H1 (cell line): ENCODE results near the gene PIK3R4. TPM values are rescaled to one million over a fixed set of nuclear protein-coding genes. Genes with fewer than 3 reads are reported as not detected.

Experiments
- EZH2 ChIP-seq: fragments of 200-600 bp; sonication (generic); IDR thresholded peaks from 2 replicates; pipeline ENCODE4 v1.7.1; 2012; ENCODE audit warnings: low read depth, mild to moderate bottlenecking, moderate library complexity, low read length, inconsistent platforms; ENCODE audit not compliant: severe bottlenecking
- HDAC2 ChIP-seq, 2 experiments: fragments of 300-600 bp in 1 of 2; sonication (generic) in 1 of 2; IDR thresholded peaks; 2 replicates each; pipeline ENCODE4 v1.6.1; 2011 to 2012; ENCODE audit warnings: low read depth in 2 of 2, low read length in 2 of 2, mild to moderate bottlenecking in 2 of 2, moderate library complexity in 2 of 2, borderline replicate concordance in 1 of 2, inconsistent platforms in 1 of 2
- KDM5A ChIP-seq: fragments of 200-600 bp; IDR thresholded peaks from 2 replicates; pipeline ENCODE4 v1.7.1; 2012; ENCODE audit warnings: mild to moderate bottlenecking, low read length, inconsistent platforms, mixed read lengths
- MAFK ChIP-seq: IDR thresholded peaks from 2 replicates; pipeline ENCODE4 v1.6.1; 2012; ENCODE audit warnings: low read depth, mild to moderate bottlenecking, improper control_type of control experiment, low read length
- ZNF274 ChIP-seq: IDR thresholded peaks from 2 replicates; pipeline ENCODE4 v1.7.0; 2012; ENCODE audit warnings: low read length, borderline replicate concordance; ENCODE audit errors: extremely low read depth
- polyA plus RNA-seq, 7 experiments: library from polyadenylated mRNA; depleted of rRNA in 3 of 7; stranded (reverse) in 5 of 7; unstranded in 2 of 7; fragments of >200 nt in 5 of 7; fragments of 200-250 nt in 2 of 7; gene quantifications; 1 replicate in 5 of 7; 2 replicates in 1 of 7; 4 replicates in 1 of 7; pipeline versions ENCODE4 v1.2.1 to v1.2.3, GENCODE V29; 2011 to 2013; ENCODE audit warnings: missing spikeins in 2 of 7, mixed read lengths in 2 of 7
- total RNA-seq: library from RNA; stranded (reverse); fragmentation: NEBNext Ultra II Directional; extraction: Animal tissue kit (Norgen Biotek cat#: 25700); gene quantifications from 2 replicates; pipeline ENCODE4 v1.2.1, GENCODE V29; 2021

The PIK3R4 gene
- total and polyA plus RNA-seq, 2 of the 8 experiments (the other 6 are each of a cell fraction or from before 2014, with no cell fraction given), result 43.8 to 87.4 TPM

DNA sequence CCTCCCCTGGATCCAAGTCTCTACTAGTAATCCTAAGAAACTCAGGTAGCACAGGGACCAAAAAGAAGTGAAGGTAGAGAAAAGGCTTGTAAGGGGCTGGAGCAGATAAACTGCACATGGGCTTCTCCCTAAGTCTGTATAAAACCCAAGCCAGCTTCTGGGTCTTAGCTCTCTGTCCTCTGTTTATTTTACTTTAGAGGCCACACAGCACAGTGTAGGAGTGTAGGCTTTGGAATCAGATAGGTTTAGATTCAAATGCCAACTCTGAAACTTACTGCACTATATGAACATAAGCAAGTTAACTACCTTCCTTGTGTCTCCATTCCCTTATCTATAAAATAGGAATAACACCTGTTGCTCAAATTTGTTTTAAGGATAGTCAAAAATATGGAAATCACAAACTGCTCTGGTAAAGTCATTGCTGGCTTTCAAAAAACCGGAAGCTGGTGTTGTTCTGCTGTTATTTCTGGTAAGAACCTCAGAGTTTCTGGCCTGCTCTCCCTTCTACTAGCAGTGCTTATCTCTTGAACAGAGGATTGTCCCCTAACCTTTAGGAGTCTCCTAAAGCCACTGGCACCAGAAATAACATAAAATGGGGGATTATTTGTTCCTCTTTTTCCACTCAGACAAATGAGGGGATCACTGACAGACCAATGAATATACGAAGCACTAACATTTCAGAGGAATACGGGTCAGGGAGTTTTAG lies 33.8 kb downstream of the PIK3R4 start (continued):
- TF ChIP-seq ZNF274 (no peak), HDAC2 (IDR thresholded peaks at IDR 0.05; ENCODE audit: borderline replicate concordance in 1 of 2, low read depth in 2 of 2, low read length in 2 of 2) (no peak), EZH2 (no peak), MAFK (no peak), KDM5A (no peak)
